GM12878 (cell line): ENCODE measurements around the gene SETD7. TPM values are rescaled to one million over a fixed set of nuclear protein-coding genes. Genes with fewer than 3 reads are reported as not detected.

Experiments
- ATAC-seq: fragments of 200-7000 bp; cut with Tn5 transposase; 3 replicates; pipeline ENCODE4 v1.9.1; 2020; ENCODE audit warnings: mild to moderate bottlenecking, moderate library complexity
- BruUV-seq: library from RNA; stranded (reverse); fragments of 400-500 nt; replicated peaks from 2 replicates; lab custom pipeline; 2021; lab: Mats Ljungman, UMichigan
- CTCF ChIA-PET: fragments of 300-600 bp; sonication (Branson Sonifier 250); formaldehyde crosslinking; extraction: SDS; loops from one replicate; lab custom pipeline; 2021; ENCODE audit warnings: inconsistent platforms; lab: Yijun Ruan, JAX
- POLR2A ChIA-PET: fragments of 350-600 bp; formaldehyde crosslinking; extraction: SDS; loops from one replicate; lab custom pipeline; 2021; ENCODE audit warnings: inconsistent platforms; lab: Charles Lee
- RAD21 ChIA-PET: fragments of 300-600 bp; sonication (Branson Sonifier 250); formaldehyde crosslinking; loops from one replicate; lab custom pipeline; 2023; ENCODE audit warnings: antibody characterized with exemption; ENCODE audit not compliant: unreplicated experiment; lab: Charles Lee
- SMC1A ChIA-PET: fragments of 300-600 bp; sonication (Branson Sonifier 250); formaldehyde crosslinking; loops from one replicate; lab custom pipeline; 2023; ENCODE audit not compliant: unreplicated experiment, uncharacterized antibody; lab: Charles Lee
- DNase-seq: peaks from one replicate; pipeline ENCODE4 v3.0.0-alpha.2; 2011; ENCODE audit warnings: low read depth, low spot score
- FAIRE-seq: peaks from 3 replicates; lab custom pipeline; 2011; peaks lifted over from hg19 to GRCh38; lab: Jason Lieb, UNC
- H2AFZ ChIP-seq: 2 replicates; pipeline ENCODE4 v1.6.0; 2011; ENCODE audit warnings: low read depth, low read length, control low read depth; ENCODE audit not compliant: control insufficient read depth
- H3K27ac ChIP-seq: 2 replicates; pipeline ENCODE4 v1.5.1; 2011; ENCODE audit warnings: control low read depth; ENCODE audit not compliant: control insufficient read depth, insufficient read depth
- H3K27me3 ChIP-seq, 2 experiments: replicated peaks in 1 of 2; 2 replicates each; pipeline versions ENCODE4 v1.6.0 to v1.6.1; 2011; ENCODE audit warnings: low read length in 1 of 2; ENCODE audit not compliant: control insufficient read depth in 2 of 2, insufficient read depth in 2 of 2
- H3K36me3 ChIP-seq, 2 experiments: 2 replicates each; pipeline ENCODE4 v1.5.1; 2011; ENCODE audit warnings: low read length in 1 of 2; ENCODE audit not compliant: control insufficient read depth in 2 of 2, insufficient read depth in 2 of 2
- H3K4me1 ChIP-seq: 2 replicates; pipeline ENCODE4 v1.6.1; 2011; ENCODE audit warnings: mild to moderate bottlenecking, low read length, moderate library complexity, mixed read lengths; ENCODE audit not compliant: control insufficient read depth, insufficient read depth
- H3K4me2 ChIP-seq: 2 replicates; pipeline ENCODE4 v1.6.0; 2011; ENCODE audit warnings: control low read depth; ENCODE audit not compliant: control insufficient read depth, insufficient read depth
- H3K4me3 ChIP-seq: fragments of 200-600 bp; sonication (generic); 2 replicates; pipeline ENCODE4 v1.5.1; 2016
- H3K79me2 ChIP-seq: 2 replicates; pipeline ENCODE4 v1.6.0; 2011; ENCODE audit warnings: low read length; ENCODE audit not compliant: control insufficient read depth, insufficient read depth
- H3K9ac ChIP-seq: 2 replicates; pipeline ENCODE4 v1.8.0; 2011; ENCODE audit warnings: low read length, control low read depth, mixed read lengths; ENCODE audit not compliant: control insufficient read depth, insufficient read depth
- H3K9me3 ChIP-seq: replicated peaks from 3 replicates; pipeline ENCODE4 v1.5.1; 2011; ENCODE audit warnings: mild to moderate bottlenecking, low read length; ENCODE audit not compliant: control insufficient read depth, insufficient read depth
- H4K20me1 ChIP-seq: 2 replicates; pipeline ENCODE4 v1.6.0; 2011; ENCODE audit not compliant: control insufficient read depth, insufficient read depth
- BMI1 ChIP-seq: fragments of 450-650 bp; IDR thresholded peaks from 2 replicates; pipeline ENCODE4 v1.6.1; 2016; ENCODE audit warnings: mild to moderate bottlenecking, moderate library complexity, borderline replicate concordance
- E2F8 ChIP-seq: fragments of 450-650 bp; IDR thresholded peaks from 2 replicates; pipeline ENCODE4 v1.6.1; 2018; ENCODE audit warnings: mild to moderate bottlenecking, low read depth, moderate library complexity; ENCODE audit not compliant: partially characterized antibody
- KAT2A ChIP-seq: conservative IDR thresholded peaks from 2 replicates; pipeline ENCODE4 v1.6.1; 2011; ENCODE audit warnings: low read depth, low read length; ENCODE audit not compliant: control insufficient read depth
- MLLT1 ChIP-seq: fragments of 450-650 bp; IDR thresholded peaks from 2 replicates; pipeline ENCODE4 v1.6.1; 2016; ENCODE audit warnings: mild to moderate bottlenecking
- MTA3 ChIP-seq: IDR thresholded peaks from 2 replicates; pipeline ENCODE4 v1.6.1; 2012; ENCODE audit warnings: low read length, inconsistent platforms, borderline replicate concordance
- NKRF ChIP-seq: fragments of 450-650 bp; conservative IDR thresholded peaks from 2 replicates; pipeline ENCODE4 v1.6.1; 2017; ENCODE audit warnings: mild to moderate bottlenecking, moderate library complexity
- POLR2AphosphoS5 ChIP-seq: IDR thresholded peaks from 2 replicates; pipeline ENCODE4 v1.6.1; 2011; ENCODE audit warnings: mild to moderate bottlenecking, low read length, inconsistent platforms
- RUNX3 ChIP-seq: IDR thresholded peaks from 2 replicates; pipeline ENCODE4 v1.6.1; 2012; ENCODE audit warnings: low read length, inconsistent platforms
- SIN3A ChIP-seq: IDR thresholded peaks from 2 replicates; pipeline ENCODE4 v1.6.1; 2012; ENCODE audit warnings: low read depth, low read length, improper control_type of control experiment
- TBL1XR1 ChIP-seq: IDR thresholded peaks from 2 replicates; pipeline ENCODE4 v1.6.1; 2012; ENCODE audit warnings: low read depth, low read length, improper control_type of control experiment
- ZBTB4 ChIP-seq: fragments of 450-650 bp; formaldehyde crosslinking; IDR thresholded peaks from 2 replicates; pipeline ENCODE4 v1.4.0; 2022; ENCODE audit warnings: mild to moderate bottlenecking, moderate library complexity
- ZSCAN29 ChIP-seq: fragments of 450-650 bp; IDR thresholded peaks from 2 replicates; pipeline ENCODE4 v1.6.1; 2017; ENCODE audit warnings: mild to moderate bottlenecking, moderate library complexity
- in situ Hi-C: fragments of 300-500 bp; cut with MboI; formaldehyde crosslinking; loops from 9 replicates; pipeline ENCODE4 v1.14.3; 2018; ENCODE audit warnings: mixed read lengths
- intact Hi-C: fragments of 100-400 bp; cut with micrococcal nuclease; formaldehyde crosslinking; loops from one replicate; pipeline ENCODE4 v1.14.2; 2022; ENCODE audit not compliant: unreplicated experiment
- polyA plus RNA-seq, 11 experiments: library from polyadenylated mRNA; depleted of rRNA in 4 of 11; unstranded in 6 of 11; stranded (reverse) in 5 of 11; fragments of >200 nt; fragmentation: Nextera tagmentation in 4 of 11; fragmentation: Illumina TruSeq in 1 of 11; extraction: Ambion mirVana in 4 of 11; extraction: Trizol in 1 of 11; gene quantifications; 1 replicate in 1 of 11; 2 replicates in 10 of 11; pipeline versions ENCODE4 v1.2.1 to v1.2.3, GENCODE V29; 2011 to 2016; ENCODE audit warnings: inconsistent platforms in 2 of 11, missing spikeins in 2 of 11, low read depth in 1 of 11
- total RNA-seq, 4 experiments: library from RNA; depleted of rRNA in 3 of 4; stranded (reverse); fragments of >200 nt in 3 of 4; fragmentation: Illumina TruSeq in 1 of 4; extraction: Trizol in 1 of 4; gene quantifications; 2 replicates each; pipeline versions ENCODE4 v1.2.1 to v1.2.3, GENCODE V29; 2013 to 2021

SETD7 gene
- total and polyA plus RNA-seq, 10 of the 15 experiments (the other 5 are each of a cell fraction or from before 2014, with no cell fraction given), result 0.03 to 0.82 (median 0.44) TPM

- no peak for TF ChIP-seq MLLT1
- TF ChIP-seq ZSCAN29, result no peak
- no peak for TF ChIP-seq TBL1XR1
- TF ChIP-seq RUNX3, result no peak
- no peak for TF ChIP-seq ZBTB4 (CRISPR knock-in tag)
- TF ChIP-seq POLR2AphosphoS5, result no peak
Observed at GRCh38 chr4:139492429-139492828, 63.6 kb downstream of the SETD7 start (continued).

GRCh38 chr4:139489638-139490037 is 66.4 kb downstream of the SETD7 start:
- ATAC-seq (no peak), FAIRE-seq (no peak), DNase-seq (no peak)
- Histone ChIP-seq H4K20me1 (no peaks in the 10 kb centered on the region), H3K4me3 (no peak overlapping the region), H3K9me3 (no peaks in the 10 kb centered on the region), H3K36me3 (no peaks in the 10 kb centered on the region), H3K27ac (no peak overlapping the region), H3K9ac (no peak overlapping the region), H3K4me1 (no peaks in the 10 kb centered on the region), H3K79me2 (no peaks in the 10 kb centered on the region), H3K4me2 (no peak overlapping the region), H3K27me3 (no peaks in the 10 kb centered on the region), H2AFZ (no peak overlapping the region)
- ChIA-PET POLR2A (no interaction called here), SMC1A (no interaction called here), RAD21 (no interaction called here), CTCF (no interaction called here)
- no TSS peak for BruUV-seq
- in situ Hi-C loops, result no loop called here
- intact Hi-C loops, result loop anchor here (10.0 kb wide), 1 partner anchor 165 kb away; no protein-coding TSS in a partner anchor
- TF ChIP-seq BMI1 (no peak), KAT2A (no peak), SIN3A (no peak), E2F8 (no peak), MTA3 (no peak), NKRF (no peak)
